CD4-positive, alpha-beta T cell (primary cell): ENCODE data around the gene TPD52L1. TPM values are rescaled to one million over a fixed set of nuclear protein-coding genes. Genes with fewer than 3 reads are reported as not detected.

ENCODE experiments used
- ATAC-seq: fragments of 200-7000 bp; cut with Tn5 transposase; one replicate; pipeline ENCODE4 v1.10.0; 2022; ENCODE audit warnings: mild to moderate bottlenecking; ENCODE audit not compliant: poor library complexity
- CTCF ChIA-PET: fragments of 350-600 bp; sonication (Branson Sonifier 250); formaldehyde crosslinking; loops from one replicate; lab custom pipeline; 2021; ENCODE audit warnings: antibody characterized with exemption, inconsistent platforms; lab: Charles Lee
- POLR2A ChIA-PET: fragments of 350-600 bp; sonication (Branson Sonifier 250); formaldehyde crosslinking; loops from one replicate; lab custom pipeline; 2021; ENCODE audit warnings: antibody characterized with exemption, inconsistent platforms; lab: Charles Lee
- DNase-seq, 14 experiments: peaks; one replicate each; pipeline ENCODE4 v3.0.0-alpha.2; 2013 to 2020; ENCODE audit warnings: mixed read lengths in 2 of 14
- H3K27ac ChIP-seq, 2 donors: one replicate each; pipeline versions ENCODE4 v1.5.1 to v1.7.0; 2013; ENCODE audit warnings: low read length in 2 of 2, low read depth in 1 of 2, mild to moderate bottlenecking in 1 of 2
- H3K27me3 ChIP-seq, 2 experiments: 1 replicate in 1 of 2; 2 replicates in 1 of 2; pipeline versions ENCODE4 v1.6.1 to v1.7.0; 2013; ENCODE audit warnings: low read length in 2 of 2, control low read depth in 1 of 2, mild to moderate bottlenecking in 1 of 2, moderate library complexity in 1 of 2; ENCODE audit not compliant: insufficient read depth in 2 of 2, control insufficient read depth in 1 of 2
- H3K36me3 ChIP-seq: one replicate; pipeline ENCODE4 v1.6.1; 2013; ENCODE audit warnings: low read length, control low read depth; ENCODE audit not compliant: insufficient read depth
- H3K4me1 ChIP-seq: one replicate; pipeline ENCODE4 v1.6.1; 2013; ENCODE audit warnings: low read length, control low read depth; ENCODE audit not compliant: insufficient read depth
- H3K4me3 ChIP-seq: one replicate; pipeline ENCODE4 v1.5.1; 2013; ENCODE audit warnings: mild to moderate bottlenecking, low read length, moderate library complexity
- H3K9me3 ChIP-seq, 2 experiments: 1 replicate in 1 of 2; 2 replicates in 1 of 2; pipeline versions ENCODE4 v1.6.1 to v1.7.0; 2013; ENCODE audit warnings: low read length in 2 of 2, mild to moderate bottlenecking in 2 of 2, control low read depth in 1 of 2, moderate library complexity in 1 of 2; ENCODE audit not compliant: control insufficient read depth in 1 of 2, insufficient read depth in 1 of 2
- H3K27ac Mint-ChIP-seq: one replicate; pipeline ENCODE4 v1.8.0; 2020; ENCODE audit warnings: mixed read lengths
- H3K27me3 Mint-ChIP-seq: one replicate; pipeline ENCODE4 v1.8.0; 2021; ENCODE audit warnings: mixed read lengths
- H3K36me3 Mint-ChIP-seq: one replicate; pipeline ENCODE4 v1.8.0; 2021; ENCODE audit warnings: low read depth, mixed read lengths
- H3K4me1 Mint-ChIP-seq: one replicate; pipeline ENCODE4 v1.8.0; 2021; ENCODE audit warnings: low read depth, mixed read lengths
- H3K4me3 Mint-ChIP-seq: one replicate; pipeline ENCODE4 v1.8.0; 2020; ENCODE audit warnings: mild to moderate bottlenecking, mixed read lengths
- H3K9me3 Mint-ChIP-seq: one replicate; pipeline ENCODE4 v1.8.0; 2020; ENCODE audit warnings: mixed read lengths
- CTCF ChIP-seq: fragments of 200-600 bp; IDR thresholded peaks from one replicate; pipeline ENCODE4 v1.8.0; 2022; ENCODE audit warnings: antibody characterized with exemption, mild to moderate bottlenecking
- intact Hi-C, 2 experiments: fragments of 100-400 bp; cut with DNase I in 1 of 2; cut with micrococcal nuclease in 1 of 2; formaldehyde crosslinking; loops; one replicate each; pipeline versions ENCODE4 v1.15.1 to v1.9.0; 2023 to 2025; cut with DNase I, micrococcal nuclease
- total RNA-seq, 174 experiments: library from RNA in 2 of 174; stranded (reverse) in 2 of 174; gene quantifications; one replicate each; pipeline ENCODE4 v1.2.3 and lab custom pipeline; 2021 to 2026

The TPD52L1 gene
- total RNA-seq, 2 experiments from 2014 or later: not detected

GRCh38 chr6:125190667-125191066 is 37.1 kb downstream of the TPD52L1 start:
- Histone ChIP-seq H3K27me3 (no peaks in the 10 kb centered on the region), H3K36me3 (no peaks in the 10 kb centered on the region), H3K4me1 (peaks cover 5% of the 10 kb centered on the region), H3K9me3 (no peaks in the 10 kb centered on the region), H3K27ac (no peak overlapping the region), H3K4me3 (no peak overlapping the region)
- intact Hi-C loops: loop anchor here in 1 of 2 experiments (5.0 kb wide), 1 partner anchor 562 kb away; no protein-coding TSS in a partner anchor
- TF ChIP-seq CTCF: no peak
- H3K27me3 Mint-ChIP-seq: peaks cover 9% of the 10 kb centered on the region
- H3K36me3 Mint-ChIP-seq: no peaks in the 10 kb centered on the region
- ChIA-PET POLR2A (no interaction called here), CTCF (no interaction called here)
- no peaks in the 10 kb centered on the region for H3K9me3 Mint-ChIP-seq
- ATAC-seq: no peak
- no peak for DNase-seq
- H3K27ac Mint-ChIP-seq: no peak overlapping the region
- H3K4me3 Mint-ChIP-seq: no peak overlapping the region
- H3K4me1 Mint-ChIP-seq: no peaks in the 10 kb centered on the region

DNA sequence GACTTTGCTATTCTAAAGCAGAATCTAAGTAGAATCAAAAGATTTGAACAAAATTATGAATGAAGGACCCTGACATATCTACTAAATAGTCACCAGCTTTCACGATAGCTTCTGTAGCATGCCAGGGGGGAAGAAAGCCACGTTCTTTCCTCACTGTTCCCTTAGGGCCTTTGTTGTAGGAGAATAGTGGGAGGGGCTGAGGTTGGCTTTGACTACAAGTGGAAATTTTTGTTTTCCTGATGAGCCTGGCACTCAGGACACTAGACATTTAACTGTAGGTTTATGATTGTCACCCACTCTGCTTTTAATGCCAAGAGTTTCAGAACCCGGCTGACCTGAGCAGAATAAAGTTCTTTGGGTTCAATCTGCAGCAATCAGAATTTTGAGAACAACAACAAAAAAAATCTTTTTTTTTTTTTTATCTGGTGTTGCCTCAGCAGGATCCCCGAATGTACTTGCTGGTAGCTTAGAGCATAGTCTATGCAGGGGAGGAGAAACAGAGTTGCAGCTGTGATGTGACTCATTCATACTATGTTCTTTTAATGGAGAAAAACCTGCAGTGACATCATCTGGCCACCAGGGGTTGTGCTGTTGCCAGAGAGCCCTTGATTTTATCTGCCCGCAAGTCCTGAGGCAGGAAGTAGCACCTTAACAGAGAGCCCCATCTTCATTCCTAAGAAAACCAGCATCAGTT is 38.5 kb downstream of the TPD52L1 start:
- H3K4me1 ChIP-seq: peaks cover 5% of the 10 kb centered on the region
- no peak overlapping the region for H3K27ac ChIP-seq
- no peaks in the 10 kb centered on the region for H3K27me3 ChIP-seq
- H3K9me3 ChIP-seq: no peaks in the 10 kb centered on the region
- peak; percentile 82 for ATAC-seq
- TF ChIP-seq CTCF: peak; percentile 75
- Mint-ChIP-seq H3K36me3 (no peaks in the 10 kb centered on the region), H3K4me1 (no peaks in the 10 kb centered on the region), H3K9me3 (no peaks in the 10 kb centered on the region), H3K27me3 (peaks cover 10% of the 10 kb centered on the region), H3K27ac (no peak overlapping the region), H3K4me3 (no peak overlapping the region)
- intact Hi-C loops: loop anchor here in 1 of 2 experiments (5.0 kb wide), 1 partner anchor 560 kb away; no protein-coding TSS in a partner anchor
- ChIA-PET POLR2A (no interaction called here), CTCF (interaction anchor here (0.9 kb wide), 1 partner anchor 11 kb away, joined by 4 read pairs; no protein-coding TSS in a partner anchor)
- no peaks in the 10 kb centered on the region for H3K36me3 ChIP-seq
- DNase-seq: peak; percentile 9 to 74 (median 40)
- H3K4me3 ChIP-seq: no peak overlapping the region

DNA sequence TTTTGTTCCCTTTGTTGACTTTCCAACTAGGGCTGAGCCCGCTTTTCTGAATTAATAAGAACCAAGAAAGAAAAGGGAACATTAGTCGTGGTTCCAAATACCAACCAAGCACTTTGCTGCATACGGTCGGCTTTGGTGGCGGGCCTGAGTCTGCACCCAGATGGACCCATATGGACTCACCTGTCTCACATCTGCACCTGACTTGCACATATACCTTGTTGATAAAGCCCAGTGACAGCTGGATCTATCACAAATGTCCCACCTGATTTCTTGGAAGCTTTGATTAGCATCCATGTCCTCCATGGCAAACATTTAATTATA is 39.0 kb downstream of the TPD52L1 start:
- Mint-ChIP-seq H3K4me3 (no peak overlapping the region), H3K27me3 (peaks cover 10% of the 10 kb centered on the region), H3K9me3 (no peaks in the 10 kb centered on the region), H3K27ac (no peak overlapping the region), H3K36me3 (no peaks in the 10 kb centered on the region), H3K4me1 (no peaks in the 10 kb centered on the region)
- Histone ChIP-seq H3K4me3 (no peak overlapping the region), H3K36me3 (no peaks in the 10 kb centered on the region), H3K27me3 (no peaks in the 10 kb centered on the region), H3K9me3 (no peaks in the 10 kb centered on the region), H3K27ac (no peak overlapping the region), H3K4me1 (peaks cover 5% of the 10 kb centered on the region)
- POLR2A ChIA-PET: no interaction called here
- intact Hi-C loops: loop anchor here in 1 of 2 experiments (5.0 kb wide), 1 partner anchor 560 kb away; no protein-coding TSS in a partner anchor
- peak; percentile 37 for TF ChIP-seq CTCF
- no peak for ATAC-seq
- CTCF ChIA-PET: interaction anchor here (0.9 kb wide), 1 partner anchor 11 kb away, joined by 4 read pairs; no protein-coding TSS in a partner anchor
- no peak for DNase-seq
